Superior temporal gyrus (tissue), 1 donor: ENCODE data around the gene PTPN1.
"Not testable (repeated sequence)": the region's sequence is repeated elsewhere in the genome, so short reads cannot be mapped to it uniquely, and the experiment has no call there.

Experiments used
- DNase-seq: peaks from one replicate; pipeline ENCODE4 v3.0.0-alpha.2; 2016; ENCODE audit errors: extremely low spot score

Gene PTPN1

GRCh38 chr20:50481741-50482140 is 28.4 kb upstream of the PTPN1 start:
- DNase-seq = no peak

- DNase-seq = no peak
Observed at GRCh38 chr20:50482396-50482981, 27.7 kb upstream of the PTPN1 start.

GRCh38 chr20:50484271-50484976 is 25.8 kb upstream of the PTPN1 start:
- no peak for DNase-seq

GRCh38 chr20:50487397-50487796 is 22.8 kb upstream of the PTPN1 start:
- no peak for DNase-seq

- no peak for DNase-seq
Observed at GRCh38 chr20:50488236-50488806, 21.9 kb upstream of the PTPN1 start.

GRCh38 chr20:50491168-50491567 is 19.0 kb upstream of the PTPN1 start:
- DNase-seq = no peak

- DNase-seq = no peak
Observed at GRCh38 chr20:50491926-50492634, 18.1 kb upstream of the PTPN1 start.

GRCh38 chr20:50493881-50494253 is 16.3 kb upstream of the PTPN1 start:
- DNase-seq = no peak

GRCh38 chr20:50494428-50494827 is 15.8 kb upstream of the PTPN1 start:
- no peak for DNase-seq

- DNase-seq = no peak
Observed at GRCh38 chr20:50496773-50497385, 13.3 kb upstream of the PTPN1 start.

GRCh38 chr20:50498071-50498776 is 12.0 kb upstream of the PTPN1 start:
- no peak for DNase-seq

GRCh38 chr20:50499938-50500337 is 10.2 kb upstream of the PTPN1 start:
- no peak for DNase-seq

- no peak for DNase-seq
Observed at GRCh38 chr20:50501972-50502745, 8.0 kb upstream of the PTPN1 start.

- no peak for DNase-seq
Observed at GRCh38 chr20:50504231-50504823, 5.9 kb upstream of the PTPN1 start.

- DNase-seq = no peak
Observed at GRCh38 chr20:50506270-50506579, 4.0 kb upstream of the PTPN1 start.

- not testable (repeated sequence) for DNase-seq
Observed at GRCh38 chr20:50507745-50508144, 2.4 kb upstream of the PTPN1 start.

- DNase-seq = no peak
Observed at GRCh38 chr20:50508171-50508755, 1.9 kb upstream of the PTPN1 start.

GRCh38 chr20:50510706-50511542 is 741 bp downstream of the PTPN1 start:
- DNase-seq = no peak

GRCh38 chr20:50512323-50512722 is 2.1 kb downstream of the PTPN1 start:
- no peak for DNase-seq
